ENCODE measurements around the gene SNCA. TPM values are rescaled to one million over a fixed set of nuclear protein-coding genes. Genes with fewer than 3 reads are reported as not detected.

Gene SNCA
- total RNA-seq, 1 experiment from 2014 or later: not detected

DNA sequence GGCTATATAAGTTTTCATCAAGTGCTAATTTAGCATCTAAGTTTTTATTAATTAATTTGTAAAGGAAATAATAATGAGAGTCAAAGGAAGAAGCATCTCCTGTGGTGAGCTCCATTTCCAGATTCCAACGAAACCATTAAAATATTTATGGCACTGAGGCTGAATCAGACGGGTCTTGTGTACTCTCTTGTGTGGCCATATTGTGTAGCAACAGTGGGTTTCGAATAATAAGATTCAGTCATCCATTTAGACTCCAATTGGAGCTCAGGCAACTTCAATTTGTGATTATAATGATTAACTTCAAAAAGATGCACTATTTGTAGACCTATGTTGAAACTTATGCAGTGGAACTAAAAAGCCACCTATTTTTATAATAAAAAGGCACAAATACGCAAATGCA, 82.4 kb downstream of the SNCA start:
- no peak for DNase-seq (ENCODE audit: low read depth)

- DNase-seq (ENCODE audit: low read depth): peak; percentile 92
Measured at GRCh38 chr4:89753601-89754066, 83.3 kb downstream of the SNCA start.

DNA sequence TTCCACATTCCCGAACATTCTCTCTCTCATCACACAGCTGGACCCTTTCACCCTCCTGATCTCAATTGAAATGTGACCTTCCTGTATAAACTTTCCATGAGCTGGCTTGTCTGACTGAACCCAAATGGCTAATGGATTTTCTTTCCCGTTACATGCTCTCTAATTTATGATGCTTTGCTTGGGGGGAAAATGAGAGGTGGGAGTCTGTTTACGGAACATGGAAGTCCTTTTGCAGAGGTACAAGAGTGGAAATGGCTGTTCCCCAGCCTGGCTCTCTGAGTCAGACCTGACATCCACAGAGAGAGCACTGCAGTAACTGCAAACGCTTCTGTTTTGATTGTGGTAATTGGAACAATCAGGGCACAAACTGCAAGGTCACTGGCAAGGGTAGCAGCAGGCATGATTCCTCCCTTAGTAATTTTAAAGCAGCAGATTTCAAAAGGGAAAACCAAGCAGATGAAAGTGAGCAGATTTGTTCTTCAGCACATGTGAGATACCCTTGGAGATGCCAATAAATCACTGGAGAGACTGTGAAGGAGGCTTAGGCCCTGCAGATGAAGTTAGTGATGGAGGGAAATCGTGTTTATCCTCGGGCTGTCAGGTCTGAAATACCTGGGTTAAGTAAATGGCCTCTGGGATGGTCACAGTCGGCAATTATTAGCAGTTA, 83.9 kb downstream of the SNCA start:
- DNase-seq (ENCODE audit: low read depth): peak; percentile 90

- DNase-seq (ENCODE audit: low read depth): no peak
Measured at GRCh38 chr4:89751416-89751815, 85.5 kb downstream of the SNCA start.

GRCh38 chr4:89746377-89746776, 90.6 kb downstream of the SNCA start:
- no peak for DNase-seq (ENCODE audit: low read depth)

GRCh38 chr4:89745708-89746107, 91.3 kb downstream of the SNCA start:
- no peak for DNase-seq (ENCODE audit: low read depth)

DNA sequence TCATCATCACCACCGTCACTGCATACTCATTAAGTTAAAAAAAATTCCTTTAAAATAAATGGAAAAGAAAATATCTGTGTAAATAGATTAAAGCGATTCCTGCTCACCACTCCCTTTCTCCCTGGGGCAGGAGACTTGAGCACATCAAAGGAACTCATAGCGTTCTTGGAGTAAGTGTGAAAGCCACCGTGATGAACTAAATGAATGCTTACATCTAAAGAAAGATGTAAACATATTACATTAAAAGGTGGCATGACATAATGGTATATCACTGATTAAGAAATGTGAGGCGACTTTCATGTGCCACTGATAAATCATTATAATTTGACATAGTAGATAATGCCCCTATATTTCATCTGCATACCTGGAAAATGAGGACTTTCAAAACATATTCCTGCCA, 92.0 kb downstream of the SNCA start:
- DNase-seq (ENCODE audit: low read depth): no peak

DNA sequence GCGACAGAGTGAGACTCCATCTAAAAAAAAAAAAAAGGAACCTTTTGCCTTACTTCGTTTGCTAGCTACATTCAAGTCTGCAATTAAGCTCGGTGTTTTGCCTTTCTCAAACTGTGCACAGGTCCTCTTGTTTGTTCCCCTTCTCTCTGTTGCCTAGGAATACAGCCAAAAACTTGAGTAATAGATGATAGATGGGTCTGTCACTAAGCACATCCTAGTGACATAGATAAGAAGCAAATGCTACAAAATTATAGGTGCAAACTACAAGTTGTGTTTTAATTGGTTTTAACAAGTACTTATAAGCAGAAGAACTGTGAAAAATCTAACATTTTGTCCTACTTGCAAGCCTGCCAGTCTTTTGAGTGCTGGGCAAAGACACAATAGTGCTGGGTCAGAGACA, 95.2 kb downstream of the SNCA start:
- no peak for DNase-seq (ENCODE audit: low read depth)

DNA sequence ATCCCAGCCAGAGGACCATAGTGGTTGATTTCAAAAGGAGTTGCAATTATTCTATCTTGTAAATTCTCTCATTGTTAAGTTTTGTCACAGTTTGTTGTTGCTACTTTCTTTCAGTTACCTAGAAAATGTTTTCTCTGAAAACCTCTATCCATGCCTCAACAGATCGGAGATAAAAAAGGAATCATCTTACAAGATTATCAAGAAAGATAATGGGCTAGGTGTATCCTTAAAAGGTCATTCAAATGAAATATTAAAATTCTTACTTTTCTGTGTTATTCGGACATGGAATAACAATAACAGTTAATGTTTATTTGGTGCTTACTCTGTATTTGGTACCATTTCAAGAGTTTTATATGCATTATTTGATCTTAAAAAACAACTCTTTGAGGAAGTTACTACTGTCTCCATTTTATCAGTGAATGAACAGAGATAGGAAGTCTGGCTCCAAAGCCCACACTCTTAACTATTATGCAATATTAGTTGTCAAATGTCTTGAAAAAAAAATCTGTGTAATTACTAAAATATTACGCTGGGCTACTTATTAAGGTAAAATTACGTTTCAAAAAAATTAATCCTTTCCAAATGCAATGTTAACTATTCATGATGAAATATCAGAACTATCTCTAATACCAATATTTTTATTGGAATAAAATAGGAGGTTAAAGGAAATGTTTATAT, 97.5 kb downstream of the SNCA start:
- DNase-seq (ENCODE audit: low read depth): no peak

GRCh38 chr4:89737888-89738287, 99.1 kb downstream of the SNCA start:
- peak; percentile 31 for DNase-seq (ENCODE audit: low read depth)

- no peak for DNase-seq (ENCODE audit: low read depth)
Measured at GRCh38 chr4:89733946-89734345, 103.0 kb downstream of the SNCA start.

GRCh38 chr4:89727238-89727637, 109.7 kb downstream of the SNCA start:
- DNase-seq (ENCODE audit: low read depth): no peak

GRCh38 chr4:89725268-89725667, 111.7 kb downstream of the SNCA start:
- DNase-seq (ENCODE audit: low read depth): peak; percentile 32

DNA sequence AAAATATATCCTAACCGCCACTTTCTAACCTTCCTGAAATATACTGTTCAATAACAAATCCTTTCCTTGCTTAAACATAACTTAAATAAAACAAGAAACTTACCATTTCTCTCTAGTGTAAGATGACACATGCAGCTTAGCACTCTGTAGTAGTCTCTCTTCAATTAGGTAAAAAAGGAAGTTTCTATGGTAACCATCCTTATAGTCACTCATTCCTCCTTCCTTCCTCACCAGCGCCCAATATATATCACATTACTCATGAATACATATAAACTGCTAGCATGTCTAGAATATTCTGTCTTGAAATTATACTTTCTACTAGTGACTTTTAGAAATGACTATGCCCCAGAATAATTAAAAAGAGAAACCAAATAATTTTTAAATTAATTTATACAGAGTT, 112.2 kb downstream of the SNCA start:
- DNase-seq (ENCODE audit: low read depth): peak; percentile 88

DNA sequence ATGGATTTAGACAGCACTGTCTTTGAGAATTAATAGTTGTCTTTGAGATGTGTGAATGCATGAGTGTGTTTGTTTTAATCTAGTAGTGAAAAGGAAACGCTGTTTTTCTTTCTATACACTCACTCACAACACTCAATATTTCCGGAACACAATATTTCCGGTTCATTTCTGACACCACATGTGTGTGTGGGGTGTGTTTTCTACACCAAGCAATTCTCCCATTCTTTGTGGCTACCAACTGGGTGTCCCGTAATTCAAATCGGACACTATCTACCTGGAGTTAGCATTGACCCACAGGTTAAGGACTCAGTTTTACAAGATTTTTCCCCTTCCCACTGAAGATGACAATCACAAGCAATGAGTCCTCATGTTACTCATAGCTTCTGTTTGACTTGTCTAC, 113.9 kb downstream of the SNCA start:
- no peak for DNase-seq (ENCODE audit: low read depth)

GRCh38 chr4:89722517-89722916, 114.4 kb downstream of the SNCA start:
- DNase-seq (ENCODE audit: low read depth): no peak

GRCh38 chr4:89720981-89721380, 116.0 kb downstream of the SNCA start:
- DNase-seq (ENCODE audit: low read depth): no peak

GRCh38 chr4:89719536-89720090, 117.3 kb downstream of the SNCA start:
- no peak for DNase-seq (ENCODE audit: low read depth)

GRCh38 chr4:89716893-89717292, 120.1 kb downstream of the SNCA start:
- DNase-seq (ENCODE audit: low read depth): no peak

DNA sequence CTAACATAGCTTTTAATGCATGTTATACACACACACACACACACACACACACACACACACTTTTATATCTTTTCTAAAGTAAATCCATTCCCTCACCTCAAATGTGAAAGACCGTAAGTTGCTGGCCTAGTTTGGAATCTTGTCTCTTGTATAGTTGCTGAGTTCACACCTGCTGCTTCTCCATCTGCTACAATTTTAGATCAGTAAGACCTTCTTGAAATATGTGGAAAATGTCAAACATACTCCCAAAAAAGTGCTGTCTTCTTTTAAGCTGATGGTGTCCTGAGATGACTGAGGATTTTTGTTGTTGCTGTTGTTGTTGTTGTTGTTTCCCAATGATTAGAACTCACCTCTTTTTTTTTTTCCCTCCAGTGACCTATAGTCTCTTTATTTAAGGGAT, 121.3 kb downstream of the SNCA start:
- no peak for DNase-seq (ENCODE audit: low read depth)

DNA sequence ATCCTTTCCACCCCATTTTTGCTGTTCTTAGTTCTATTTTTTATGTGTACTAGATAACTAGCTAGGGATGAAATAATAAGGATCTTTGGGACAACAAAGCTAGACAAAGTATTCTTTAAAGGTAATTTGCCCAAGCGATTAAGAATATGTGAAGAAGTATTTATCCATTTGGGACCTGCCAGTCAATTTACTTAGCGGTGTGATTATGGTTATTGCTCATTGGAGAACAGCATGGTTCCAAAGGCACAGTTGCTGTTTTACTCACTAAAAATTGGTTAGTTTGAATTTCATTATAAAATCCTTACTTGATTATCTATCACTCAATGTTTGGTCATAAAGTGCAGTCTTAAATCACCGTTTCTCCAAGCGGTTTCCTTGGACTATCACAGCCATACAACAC, 124.1 kb downstream of the SNCA start:
- DNase-seq (ENCODE audit: low read depth): no peak

- DNase-seq (ENCODE audit: low read depth): no peak
Measured at GRCh38 chr4:89712141-89712540, 124.8 kb downstream of the SNCA start.

DNA sequence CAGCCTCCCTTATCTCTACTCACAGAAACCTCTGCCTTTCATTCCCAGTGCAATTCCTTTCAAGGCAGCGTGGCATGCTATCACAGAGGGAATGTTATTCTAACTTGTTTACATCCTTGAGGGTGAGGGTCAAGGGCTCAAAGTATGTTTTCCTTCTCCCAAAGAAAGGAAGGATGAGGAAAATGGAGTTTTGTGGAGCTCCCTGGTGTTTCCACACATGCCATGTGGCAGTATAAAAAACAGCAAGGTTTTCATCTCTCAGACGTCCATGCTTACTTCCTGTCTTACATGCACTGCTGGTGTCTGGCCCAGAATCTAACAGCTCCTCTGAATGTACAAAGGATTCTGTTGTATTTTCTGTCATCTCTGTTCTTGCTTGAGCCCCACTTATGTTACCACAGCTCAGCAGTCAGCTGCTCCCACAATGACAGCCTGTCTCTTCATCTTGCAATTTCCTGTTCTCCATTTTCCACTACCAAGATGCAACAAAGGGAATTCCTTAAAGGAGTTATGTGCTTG, 128.0 kb downstream of the SNCA start:
- DNase-seq (ENCODE audit: low read depth): peak; percentile 54
